WERI-Rb-1 (cell line): ENCODE results near the gene NLRP13.

Source experiments
- DNase-seq: peaks from one replicate; pipeline ENCODE4 v3.0.0-alpha.2; 2020
- H3K27ac ChIP-seq: fragments of 250-450 bp; sonication (Bioruptor Pico); 2 replicates; pipeline ENCODE4 v1.5.1; 2020; ENCODE audit warnings: mild to moderate bottlenecking, moderate library complexity
- H3K27me3 ChIP-seq: fragments of 250-450 bp; sonication (Bioruptor Pico); 2 replicates; pipeline ENCODE4 v1.5.1; 2021; ENCODE audit warnings: mild to moderate bottlenecking, low read depth, moderate library complexity; ENCODE audit not compliant: insufficient read depth, severe bottlenecking
- H3K36me3 ChIP-seq: fragments of 250-450 bp; sonication (Bioruptor Pico); 2 replicates; pipeline ENCODE4 v1.5.1; 2020; ENCODE audit warnings: mild to moderate bottlenecking, moderate library complexity
- H3K4me3 ChIP-seq: 2 replicates; pipeline ENCODE4 v1.5.1; 2011; ENCODE audit warnings: low read depth, mild to moderate bottlenecking, control low read depth, low read length
- H3K9me3 ChIP-seq: fragments of 250-450 bp; sonication (Bioruptor Pico); 2 replicates; pipeline ENCODE4 v1.5.1; 2021; ENCODE audit warnings: mild to moderate bottlenecking, moderate library complexity; ENCODE audit not compliant: severe bottlenecking
- CTCF ChIP-seq: IDR thresholded peaks from 2 replicates; pipeline ENCODE4 v1.5.1; 2011; ENCODE audit warnings: low read depth, mild to moderate bottlenecking, control low read depth, inconsistent platforms, low read length

The NLRP13 gene, protein sequence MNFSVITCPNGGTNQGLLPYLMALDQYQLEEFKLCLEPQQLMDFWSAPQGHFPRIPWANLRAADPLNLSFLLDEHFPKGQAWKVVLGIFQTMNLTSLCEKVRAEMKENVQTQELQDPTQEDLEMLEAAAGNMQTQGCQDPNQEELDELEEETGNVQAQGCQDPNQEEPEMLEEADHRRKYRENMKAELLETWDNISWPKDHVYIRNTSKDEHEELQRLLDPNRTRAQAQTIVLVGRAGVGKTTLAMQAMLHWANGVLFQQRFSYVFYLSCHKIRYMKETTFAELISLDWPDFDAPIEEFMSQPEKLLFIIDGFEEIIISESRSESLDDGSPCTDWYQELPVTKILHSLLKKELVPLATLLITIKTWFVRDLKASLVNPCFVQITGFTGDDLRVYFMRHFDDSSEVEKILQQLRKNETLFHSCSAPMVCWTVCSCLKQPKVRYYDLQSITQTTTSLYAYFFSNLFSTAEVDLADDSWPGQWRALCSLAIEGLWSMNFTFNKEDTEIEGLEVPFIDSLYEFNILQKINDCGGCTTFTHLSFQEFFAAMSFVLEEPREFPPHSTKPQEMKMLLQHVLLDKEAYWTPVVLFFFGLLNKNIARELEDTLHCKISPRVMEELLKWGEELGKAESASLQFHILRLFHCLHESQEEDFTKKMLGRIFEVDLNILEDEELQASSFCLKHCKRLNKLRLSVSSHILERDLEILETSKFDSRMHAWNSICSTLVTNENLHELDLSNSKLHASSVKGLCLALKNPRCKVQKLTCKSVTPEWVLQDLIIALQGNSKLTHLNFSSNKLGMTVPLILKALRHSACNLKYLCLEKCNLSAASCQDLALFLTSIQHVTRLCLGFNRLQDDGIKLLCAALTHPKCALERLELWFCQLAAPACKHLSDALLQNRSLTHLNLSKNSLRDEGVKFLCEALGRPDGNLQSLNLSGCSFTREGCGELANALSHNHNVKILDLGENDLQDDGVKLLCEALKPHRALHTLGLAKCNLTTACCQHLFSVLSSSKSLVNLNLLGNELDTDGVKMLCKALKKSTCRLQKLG

DNA sequence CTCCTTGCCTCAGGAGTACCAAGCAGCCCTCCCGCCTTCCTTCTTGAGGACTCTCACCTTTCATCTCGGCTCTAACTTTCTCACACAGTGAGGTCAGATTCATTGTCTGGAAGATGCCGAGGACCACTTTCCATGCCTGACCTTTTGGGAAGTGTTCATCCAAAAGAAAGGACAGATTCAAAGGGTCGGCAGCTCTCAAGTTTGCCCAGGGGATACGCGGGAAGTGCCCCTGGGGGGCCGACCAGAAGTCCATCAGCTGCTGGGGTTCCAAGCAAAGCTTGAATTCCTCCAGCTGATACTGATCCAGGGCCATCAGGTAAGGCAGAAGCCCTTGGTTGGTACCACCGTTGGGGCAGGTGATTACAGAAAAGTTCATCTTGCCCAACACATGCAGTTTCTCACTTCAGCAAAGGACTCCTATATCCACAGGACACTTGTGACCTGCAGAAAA lies at the start of gene NLRP13:
TSS of gene NLRP13 (minus strand) at position 401 of the 451 bp plus-strand sequence. CDS start at position 376, 25 bp downstream.
- Histone ChIP-seq H3K27ac (no peak within 1 kb of the TSS), H3K36me3 (no peaks in the 10 kb centered on the region)
- TF ChIP-seq CTCF, result no peak

GRCh38 chr19:55980415-55980814 lies 48.3 kb upstream of the NLRP13 start:
- peaks cover 12% of the 10 kb centered on the region for H3K9me3 ChIP-seq
- no peak for TF ChIP-seq CTCF
- H3K4me3 ChIP-seq, result no peak overlapping the region
- peaks cover 37% of the 10 kb centered on the region for H3K27me3 ChIP-seq
- no peaks in the 10 kb centered on the region for H3K36me3 ChIP-seq
- no peak for DNase-seq
- no peak overlapping the region for H3K27ac ChIP-seq

More for the DNA sequence above, at the start of gene NLRP13:
- DNase-seq, result no peak
- Histone ChIP-seq H3K9me3 (peaks cover 2% of the 10 kb centered on the region), H3K27me3 (peaks cover 68% of the 10 kb centered on the region), H3K4me3 (no peak within 1 kb of the TSS)

DNA sequence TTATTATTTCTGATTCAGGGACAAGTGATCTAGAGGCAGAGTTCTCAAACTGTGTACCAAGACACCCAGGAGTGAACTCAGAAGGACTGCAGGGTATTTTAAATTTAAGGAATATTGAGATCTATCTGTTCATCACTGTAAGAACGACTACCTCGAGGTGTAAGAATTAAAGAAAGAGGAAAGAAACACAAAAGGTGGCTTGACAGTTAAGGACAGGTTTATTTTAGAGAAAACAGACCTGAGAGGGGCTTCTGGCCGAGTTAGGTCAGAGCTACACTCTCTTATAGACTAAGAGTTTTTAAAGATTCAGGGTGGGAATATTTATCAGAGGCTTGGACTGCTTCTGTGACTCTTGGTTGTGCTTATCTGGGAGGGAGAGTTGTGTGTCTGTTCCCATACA lies 41.8 kb upstream of the NLRP13 start:
- H3K36me3 ChIP-seq, result no peaks in the 10 kb centered on the region
- peaks cover 15% of the 10 kb centered on the region for H3K9me3 ChIP-seq
- H3K4me3 ChIP-seq, result no peak overlapping the region
- no peak overlapping the region for H3K27ac ChIP-seq
- H3K27me3 ChIP-seq, result peaks cover 62% of the 10 kb centered on the region
- no peak for DNase-seq
- TF ChIP-seq CTCF, result no peak

DNA sequence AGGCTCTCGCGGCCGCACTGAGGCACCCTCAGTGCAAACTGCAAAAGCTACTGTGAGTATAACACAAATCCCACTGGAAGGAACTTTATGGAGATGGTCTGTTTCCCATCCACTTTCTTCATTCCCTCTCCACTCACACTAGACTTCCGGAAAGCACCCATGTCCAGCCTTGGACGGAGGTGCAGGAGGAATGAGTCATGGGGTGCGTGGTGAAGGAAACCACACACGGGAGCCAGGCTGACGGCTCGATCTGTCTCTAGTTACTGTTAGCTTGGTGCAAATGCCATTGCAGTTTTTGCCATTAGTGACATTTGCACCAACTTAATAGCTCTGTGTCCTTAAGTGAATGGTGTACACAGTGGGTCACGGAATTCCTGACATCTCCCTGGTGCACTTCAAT lies 30.1 kb upstream of the NLRP13 start:
- no peak for TF ChIP-seq CTCF
- no peak for DNase-seq
- no peak overlapping the region for H3K27ac ChIP-seq
- no peak overlapping the region for H3K4me3 ChIP-seq
- H3K36me3 ChIP-seq, result no peaks in the 10 kb centered on the region
- peaks cover 81% of the 10 kb centered on the region for H3K27me3 ChIP-seq
- H3K9me3 ChIP-seq, result peaks cover under 1% of the 10 kb centered on the region

- Histone ChIP-seq H3K27ac (no peak overlapping the region), H3K4me3 (no peak overlapping the region), H3K36me3 (no peaks in the 10 kb centered on the region), H3K9me3 (no peaks in the 10 kb centered on the region), H3K27me3 (peaks cover 87% of the 10 kb centered on the region)
- no peak for DNase-seq
- no peak for TF ChIP-seq CTCF
Observed at GRCh38 chr19:55959996-55960675, 28.0 kb upstream of the NLRP13 start.
